ENCODE results near the gene LNPEP.

LNPEP gene

DNA sequence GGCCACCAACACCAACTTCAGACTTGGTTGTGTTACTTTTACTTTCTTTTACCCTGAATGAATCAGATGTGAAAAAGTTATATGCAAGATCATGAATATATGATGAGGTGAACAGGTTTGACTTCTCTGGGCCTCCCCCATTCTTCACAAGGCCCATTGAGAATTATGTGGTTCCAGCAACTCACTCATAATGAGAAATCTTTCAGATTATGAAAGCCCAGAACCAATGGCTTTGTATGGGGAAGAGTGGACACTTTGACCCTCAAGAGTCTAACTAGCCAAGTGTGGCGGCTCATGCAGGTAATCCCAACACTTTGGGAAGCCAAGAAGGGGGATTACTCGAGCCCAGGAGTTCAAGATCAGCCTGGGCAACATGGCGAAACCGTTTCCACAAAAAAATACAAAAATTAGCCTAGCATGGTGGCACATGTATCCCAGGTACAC lies 16.1 kb upstream of the LNPEP start:
- no peak for DNase-seq (ENCODE audit: low read depth)
- TF ChIP-seq, protein P1, sequence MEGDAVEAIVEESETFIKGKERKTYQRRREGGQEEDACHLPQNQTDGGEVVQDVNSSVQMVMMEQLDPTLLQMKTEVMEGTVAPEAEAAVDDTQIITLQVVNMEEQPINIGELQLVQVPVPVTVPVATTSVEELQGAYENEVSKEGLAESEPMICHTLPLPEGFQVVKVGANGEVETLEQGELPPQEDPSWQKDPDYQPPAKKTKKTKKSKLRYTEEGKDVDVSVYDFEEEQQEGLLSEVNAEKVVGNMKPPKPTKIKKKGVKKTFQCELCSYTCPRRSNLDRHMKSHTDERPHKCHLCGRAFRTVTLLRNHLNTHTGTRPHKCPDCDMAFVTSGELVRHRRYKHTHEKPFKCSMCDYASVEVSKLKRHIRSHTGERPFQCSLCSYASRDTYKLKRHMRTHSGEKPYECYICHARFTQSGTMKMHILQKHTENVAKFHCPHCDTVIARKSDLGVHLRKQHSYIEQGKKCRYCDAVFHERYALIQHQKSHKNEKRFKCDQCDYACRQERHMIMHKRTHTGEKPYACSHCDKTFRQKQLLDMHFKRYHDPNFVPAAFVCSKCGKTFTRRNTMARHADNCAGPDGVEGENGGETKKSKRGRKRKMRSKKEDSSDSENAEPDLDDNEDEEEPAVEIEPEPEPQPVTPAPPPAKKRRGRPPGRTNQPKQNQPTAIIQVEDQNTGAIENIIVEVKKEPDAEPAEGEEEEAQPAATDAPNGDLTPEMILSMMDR (conservative IDR thresholded peaks at IDR 0.05; ENCODE audit: low read length): no peak
- H3K4me3 ChIP-seq (ENCODE audit: low read length): no peak overlapping the region

DNA sequence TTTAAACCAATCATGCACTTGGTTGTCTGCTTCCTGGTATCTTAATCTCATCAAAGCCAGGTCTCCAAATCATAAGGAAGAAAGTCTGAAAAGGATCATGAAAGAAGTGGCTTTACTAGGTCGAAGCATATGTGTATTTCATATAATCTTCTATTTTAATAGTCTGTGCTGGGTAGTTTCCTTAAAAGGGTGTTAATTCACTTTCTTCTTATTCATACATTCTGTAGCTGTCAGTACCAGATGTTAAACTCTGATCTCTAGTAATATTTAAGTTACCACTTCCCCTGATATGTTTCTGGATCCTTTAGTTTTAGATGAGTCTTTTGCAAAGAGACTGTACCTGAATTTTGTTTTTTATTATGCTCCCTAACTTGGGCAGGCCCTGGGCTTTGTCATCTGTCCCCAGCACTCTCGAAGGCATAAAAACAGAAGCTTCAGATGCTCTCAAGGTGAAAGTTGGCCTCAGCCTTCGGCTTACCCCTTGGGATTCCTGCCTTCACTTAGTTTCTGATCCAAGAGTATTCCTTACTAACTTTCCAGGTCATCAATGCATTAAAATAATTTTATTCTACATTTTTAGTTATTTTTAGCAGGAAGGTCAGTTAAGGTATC lies 15.0 kb upstream of the LNPEP start:
- TF ChIP-seq, protein P1 (conservative IDR thresholded peaks at IDR 0.05; ENCODE audit: low read length): no peak
- no peak overlapping the region for H3K4me3 ChIP-seq (ENCODE audit: low read length)
- DNase-seq (ENCODE audit: low read depth): no peak

DNA sequence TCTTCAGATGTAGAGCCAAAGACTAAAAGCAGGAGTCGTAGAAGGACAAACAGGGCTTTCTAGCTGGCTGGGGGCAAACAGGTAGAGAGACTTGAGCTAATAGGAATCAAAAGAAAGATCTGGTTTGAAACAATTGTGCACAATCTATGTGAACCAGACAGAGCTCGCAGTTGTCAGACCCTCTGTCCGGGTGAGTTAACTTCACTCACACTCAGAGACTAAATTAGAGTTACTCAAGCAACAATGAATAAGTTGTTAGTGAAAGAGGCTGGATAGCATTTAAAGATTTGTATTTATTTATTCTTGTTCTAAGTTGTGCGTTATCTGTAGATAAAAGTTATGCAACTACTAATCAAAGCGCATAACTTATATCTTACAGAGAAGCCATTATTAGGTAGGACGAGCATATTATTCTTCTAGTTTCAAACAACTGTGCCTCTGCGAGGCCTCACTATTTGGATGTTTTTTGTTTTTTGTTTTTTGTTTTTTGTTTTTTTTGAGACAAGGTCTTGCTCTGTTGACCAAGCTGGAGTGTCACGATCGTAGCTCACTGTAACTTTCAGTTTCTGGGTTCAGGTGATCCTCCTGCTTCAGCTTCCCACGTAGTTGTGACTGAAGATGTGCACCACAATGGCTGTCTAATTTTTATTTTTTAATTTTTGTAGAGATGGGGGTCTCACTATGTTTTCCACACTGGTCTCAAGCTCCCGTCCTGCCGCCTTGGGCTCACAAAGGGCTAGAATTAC lies 13.2 kb upstream of the LNPEP start:
- H3K4me3 ChIP-seq (ENCODE audit: low read length): no peak overlapping the region
- no peak for DNase-seq (ENCODE audit: low read depth)
- TF ChIP-seq, protein P1 (conservative IDR thresholded peaks at IDR 0.05; ENCODE audit: low read length): no peak

DNA sequence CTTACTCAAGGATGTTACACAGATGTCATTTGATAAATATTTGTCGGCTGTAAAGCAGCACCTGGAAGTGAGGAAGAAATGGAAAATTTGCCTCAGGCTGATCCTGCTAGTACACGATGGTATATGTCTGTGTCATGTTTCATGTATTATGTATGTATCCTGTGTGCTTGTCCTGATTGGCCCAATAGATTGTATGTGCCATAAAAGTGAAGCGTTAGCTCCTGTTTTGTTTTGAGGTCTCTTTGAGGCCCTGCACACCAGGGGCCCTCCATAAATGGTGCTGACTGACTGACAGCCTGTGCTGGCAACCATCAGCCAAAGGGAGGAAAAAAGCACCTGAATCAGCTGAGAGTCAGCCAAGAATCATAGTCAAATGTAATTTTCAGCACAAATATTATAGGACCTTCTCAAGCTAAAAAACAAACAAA lies 11.8 kb upstream of the LNPEP start:
- H3K4me3 ChIP-seq (ENCODE audit: low read length): no peak overlapping the region
- DNase-seq (ENCODE audit: low read depth): no peak
- TF ChIP-seq, protein P1 (conservative IDR thresholded peaks at IDR 0.05; ENCODE audit: low read length): no peak

DNA sequence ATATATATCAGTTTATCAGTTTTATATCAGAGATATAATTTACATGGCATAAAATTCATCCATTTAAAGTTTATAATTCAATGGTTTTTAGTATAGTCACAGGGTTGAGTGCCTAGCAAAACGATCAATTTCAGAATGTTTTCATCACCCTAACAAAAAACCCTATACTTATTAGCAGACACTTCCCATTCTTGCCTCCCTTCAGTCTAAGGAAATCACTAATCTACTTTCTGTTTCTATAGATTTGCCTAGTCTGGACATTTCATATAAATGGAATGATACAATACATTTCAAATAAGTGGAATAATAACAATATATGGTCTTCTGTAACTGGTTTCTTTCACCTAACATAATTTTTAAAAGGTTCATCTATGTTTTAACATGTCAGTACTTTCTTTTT lies 9.6 kb upstream of the LNPEP start:
- no peak overlapping the region for H3K4me3 ChIP-seq (ENCODE audit: low read length)
- no peak for DNase-seq (ENCODE audit: low read depth)
- TF ChIP-seq, protein P1 (conservative IDR thresholded peaks at IDR 0.05; ENCODE audit: low read length): no peak

DNA sequence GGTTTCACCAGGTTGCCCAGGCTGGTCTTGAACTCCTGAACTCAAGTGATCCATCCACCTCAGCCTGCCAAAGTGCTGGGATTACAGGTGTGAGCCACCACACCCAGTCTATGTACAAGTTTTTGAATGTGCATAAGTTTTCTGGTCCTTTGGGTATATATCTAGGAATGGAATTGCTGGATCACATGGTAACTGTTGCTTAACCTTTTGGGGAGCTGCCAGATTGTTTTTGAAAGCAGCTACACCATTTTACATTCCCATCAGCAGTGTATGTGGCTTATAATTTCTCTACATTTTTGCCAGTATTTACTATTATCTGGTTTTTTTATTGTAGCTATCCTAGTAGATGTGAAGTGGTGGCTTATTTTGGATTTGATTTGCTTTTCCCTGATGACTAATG lies 8.9 kb upstream of the LNPEP start:
- H3K4me3 ChIP-seq (ENCODE audit: low read length): no peak overlapping the region
- TF ChIP-seq, protein P1 (conservative IDR thresholded peaks at IDR 0.05; ENCODE audit: low read length): no peak
- peak; percentile 24 for DNase-seq (ENCODE audit: low read depth)

Measured in AG10803 (cell line).